ENCODE results near the gene ISCU. TPM values are rescaled to one million over a fixed set of nuclear protein-coding genes. Genes with fewer than 3 reads are reported as not detected.

ISCU gene
- total and polyA plus RNA-seq, 9 of the 15 experiments (the other 6 are each of a cell fraction or from before 2014, with no cell fraction given) = 15.9 to 92.5 (median 77.3) TPM

DNA sequence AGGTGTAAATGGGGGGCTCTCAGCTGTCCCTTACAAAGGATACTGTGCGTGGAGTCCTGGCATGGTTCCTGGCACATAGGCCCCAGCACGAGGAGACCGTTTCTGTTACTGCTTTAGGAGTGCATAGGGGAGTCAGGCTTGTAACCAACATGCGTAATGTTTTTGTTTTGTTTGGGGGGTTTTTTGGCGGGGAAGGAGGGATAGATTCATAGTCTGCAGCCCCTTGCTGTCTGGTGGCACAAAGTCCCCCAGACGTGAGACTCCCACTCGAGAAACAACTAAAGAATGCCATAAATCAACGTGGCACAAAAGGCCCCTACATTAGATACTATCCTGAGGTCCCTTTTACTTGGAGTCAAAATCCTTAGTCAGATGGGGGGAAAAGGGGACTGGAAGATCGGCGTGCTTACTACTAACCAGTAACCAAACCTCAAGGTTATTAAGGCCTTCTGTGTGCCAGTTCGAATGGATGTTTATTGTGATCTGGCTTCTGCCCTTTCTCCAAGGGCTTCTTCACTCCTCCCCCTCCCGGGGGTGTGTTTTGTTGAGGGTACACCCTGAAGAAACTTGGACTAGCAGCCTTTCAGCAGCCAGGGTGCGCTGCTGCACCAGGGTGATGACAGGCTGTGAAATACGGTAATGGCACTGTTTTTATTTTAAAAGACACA is 874 bp downstream of the ISCU start (continued):
- TF ChIP-seq, protein P1, sequence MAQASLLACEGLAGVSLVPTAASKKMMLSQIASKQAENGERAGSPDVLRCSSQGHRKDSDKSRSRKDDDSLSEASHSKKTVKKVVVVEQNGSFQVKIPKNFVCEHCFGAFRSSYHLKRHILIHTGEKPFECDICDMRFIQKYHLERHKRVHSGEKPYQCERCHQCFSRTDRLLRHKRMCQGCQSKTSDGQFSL (CRISPR knock-in tag; IDR thresholded peaks at IDR 0.05) = no peak
- TF ChIP-seq, protein P1 (tag; IDR thresholded peaks at IDR 0.05) = peak in 1 of 2 experiments; percentile 49; a peak in 1 of 4 replicates
- TF ChIP-seq RAD21 (CRISPR knock-in tag; conservative IDR thresholded peaks at IDR 0.05 in 1 of 2, IDR thresholded peaks at IDR 0.05 in 1 of 2) (peak; percentile 87 to 92), FOXP4 (CRISPR knock-in tag; IDR thresholded peaks at IDR 0.05; ENCODE audit: borderline replicate concordance) (no peak), TAF1 (IDR thresholded peaks at IDR 0.05; ENCODE audit: control insufficient read depth, extremely low read depth, insufficient read depth, low read length, severe bottlenecking) (no peak), ZNF766 (CRISPR knock-in tag; conservative IDR thresholded peaks at IDR 0.05) (peak; percentile 53; the same call in 1 of the 2 replicates), ZNF696 (CRISPR knock-in tag; conservative IDR thresholded peaks at IDR 0.05) (no peak), ZNF512 (tag; IDR thresholded peaks at IDR 0.05) (no peak), RBM14 (IDR thresholded peaks at IDR 0.05; ENCODE audit: borderline replicate concordance, insufficient read depth, low read depth, low read length) (no peak), AFF1 (IDR thresholded peaks at IDR 0.05; ENCODE audit: low read depth in 1 of 2, partially characterized antibody in 2 of 2) (no peak), HNRNPLL (IDR thresholded peaks at IDR 0.05; ENCODE audit: low read depth, low read length, poor library complexity, severe bottlenecking) (no peak), ATF7 (IDR thresholded peaks at IDR 0.05) (no peak; the same call in 1 of the 2 replicates), SMARCA4 (IDR thresholded peaks at IDR 0.05) (peak; percentile 54; the same call in 1 of the 2 replicates)
- TF ChIP-seq, protein P2, sequence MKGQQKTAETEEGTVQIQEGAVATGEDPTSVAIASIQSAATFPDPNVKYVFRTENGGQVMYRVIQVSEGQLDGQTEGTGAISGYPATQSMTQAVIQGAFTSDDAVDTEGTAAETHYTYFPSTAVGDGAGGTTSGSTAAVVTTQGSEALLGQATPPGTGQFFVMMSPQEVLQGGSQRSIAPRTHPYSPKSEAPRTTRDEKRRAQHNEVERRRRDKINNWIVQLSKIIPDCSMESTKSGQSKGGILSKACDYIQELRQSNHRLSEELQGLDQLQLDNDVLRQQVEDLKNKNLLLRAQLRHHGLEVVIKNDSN (CRISPR knock-in tag; IDR thresholded peaks at IDR 0.05) = no peak
- TF ChIP-seq, protein P3, sequence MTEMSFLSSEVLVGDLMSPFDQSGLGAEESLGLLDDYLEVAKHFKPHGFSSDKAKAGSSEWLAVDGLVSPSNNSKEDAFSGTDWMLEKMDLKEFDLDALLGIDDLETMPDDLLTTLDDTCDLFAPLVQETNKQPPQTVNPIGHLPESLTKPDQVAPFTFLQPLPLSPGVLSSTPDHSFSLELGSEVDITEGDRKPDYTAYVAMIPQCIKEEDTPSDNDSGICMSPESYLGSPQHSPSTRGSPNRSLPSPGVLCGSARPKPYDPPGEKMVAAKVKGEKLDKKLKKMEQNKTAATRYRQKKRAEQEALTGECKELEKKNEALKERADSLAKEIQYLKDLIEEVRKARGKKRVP (CRISPR knock-in tag; IDR thresholded peaks at IDR 0.05) = peak; percentile 90
